Sigmoid colon (tissue), 7 donors: ENCODE data around the gene GCKR. TPM values are rescaled to one million over a fixed set of nuclear protein-coding genes. Genes with fewer than 3 reads are reported as not detected.

Experiments used
- DNase-seq: peaks from one replicate; pipeline ENCODE4 v3.0.0-alpha.2; 2019
- H3K27ac ChIP-seq, 4 donors: fragments of 200-600 bp; sonication (generic); one replicate each; pipeline ENCODE4 v1.5.1; 2016 to 2019; ENCODE audit warnings: mild to moderate bottlenecking in 1 of 4
- H3K27me3 ChIP-seq, 3 donors: fragments of 200-600 bp; sonication (generic); one replicate each; pipeline ENCODE4 v1.5.1; 2019; ENCODE audit warnings: mild to moderate bottlenecking in 1 of 3
- H3K36me3 ChIP-seq, 4 donors: fragments of 200-600 bp; sonication (generic); one replicate each; pipeline ENCODE4 v1.5.1; 2016 to 2019
- H3K4me1 ChIP-seq, 4 donors: fragments of 200-600 bp; sonication (generic); one replicate each; pipeline ENCODE4 v1.5.1; 2017 to 2019
- H3K4me3 ChIP-seq, 4 donors: fragments of 200-600 bp; sonication (generic); one replicate each; pipeline ENCODE4 v1.5.1; 2017 to 2019; ENCODE audit warnings: mild to moderate bottlenecking in 2 of 4, moderate library complexity in 1 of 4
- H3K9me3 ChIP-seq, 4 donors: fragments of 200-600 bp in 3 of 4; sonication (generic) in 3 of 4; one replicate each; pipeline versions ENCODE4 v1.5.1 to v1.6.1; 2013 to 2019
- EP300 ChIP-seq, 4 donors: sonication (generic); formaldehyde crosslinking; IDR thresholded peaks; one replicate each; pipeline ENCODE4 v1.6.1; 2017; ENCODE audit warnings: antibody characterized with exemption in 4 of 4
- POLR2A ChIP-seq, 2 donors: fragments of 450-650 bp; IDR thresholded peaks; one replicate each; pipeline ENCODE4 v1.6.1; 2016; ENCODE audit warnings: antibody characterized with exemption in 2 of 2, mild to moderate bottlenecking in 2 of 2, moderate library complexity in 2 of 2
- POLR2AphosphoS5 ChIP-seq, 4 donors: sonication (generic); formaldehyde crosslinking; IDR thresholded peaks; one replicate each; pipeline ENCODE4 v1.6.1; 2017; ENCODE audit warnings: antibody characterized with exemption in 4 of 4
- WGBS, 2 donors: extraction: QIAGEN DNeasy Blood & Tissue Kit; methylation state at CpG; one replicate each; pipeline ENCODE4 v1.1.7; 2013; 5-methylcytosine and 5-hydroxymethylcytosine counted together
- intact Hi-C: fragments of 100-400 bp; cut with DNase I; formaldehyde crosslinking; loops from one replicate; pipeline ENCODE4 v1.15.1; 2023
- polyA plus RNA-seq, 3 donors: library from polyadenylated mRNA; stranded (reverse); fragments of 200-250 nt; gene quantifications; one replicate each; pipeline ENCODE4 v1.2.3, GENCODE V29; 2013
- total RNA-seq, 4 donors: library from RNA; depleted of rRNA; stranded (reverse); fragments of >200 nt; gene quantifications; one replicate each; pipeline ENCODE4 v1.1.0, GENCODE V29; 2016
- TF ChIP-seq, protein P1 (sequence below), 4 experiments: fragments of 450-650 bp in 3 of 4; fragments of 200-600 bp in 1 of 4; IDR thresholded peaks; one replicate each; pipeline ENCODE4 v1.5.1; 2016 to 2019; ENCODE audit warnings: antibody characterized with exemption in 4 of 4, mild to moderate bottlenecking in 3 of 4, moderate library complexity in 2 of 4
- donor health status: healthy with polysubstance abuse.
- donor health status: Bipolar disorder and iron deficiency.
- donor health status: healthy.

Gene GCKR
- total and polyA plus RNA-seq, 7 donors: 0.32 to 1.1 TPM; not detected in 5

DNA sequence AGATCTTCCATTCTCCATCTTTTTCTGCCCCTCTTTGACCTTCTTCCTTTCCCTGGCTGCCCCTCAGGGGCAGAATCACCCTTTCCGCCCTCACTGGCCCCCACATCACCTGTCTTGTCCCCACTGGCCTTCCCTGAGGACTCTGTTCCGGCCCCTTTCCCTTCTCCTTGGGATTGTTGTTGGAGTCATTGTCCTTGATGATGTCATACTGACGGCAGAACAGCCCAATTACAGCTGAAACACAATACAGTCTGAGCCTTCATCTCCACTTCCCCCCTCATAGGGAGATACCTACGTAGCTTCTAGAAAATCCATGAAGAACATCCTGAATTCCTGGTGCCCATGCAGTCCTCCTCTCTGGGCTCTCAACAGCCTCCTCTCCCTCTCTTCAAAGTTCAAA, 4.1 kb upstream of the GCKR start:
- H3K36me3 ChIP-seq: no peaks in the 10 kb centered on the region
- intact Hi-C loops: loop anchor here (5.0 to 10.0 kb wide), 2 partner anchors 135 to 278 kb away; partner anchors contain the start of genes ATRAID, CAD, CCDC121 and GPN1
- TF ChIP-seq, protein P1, sequence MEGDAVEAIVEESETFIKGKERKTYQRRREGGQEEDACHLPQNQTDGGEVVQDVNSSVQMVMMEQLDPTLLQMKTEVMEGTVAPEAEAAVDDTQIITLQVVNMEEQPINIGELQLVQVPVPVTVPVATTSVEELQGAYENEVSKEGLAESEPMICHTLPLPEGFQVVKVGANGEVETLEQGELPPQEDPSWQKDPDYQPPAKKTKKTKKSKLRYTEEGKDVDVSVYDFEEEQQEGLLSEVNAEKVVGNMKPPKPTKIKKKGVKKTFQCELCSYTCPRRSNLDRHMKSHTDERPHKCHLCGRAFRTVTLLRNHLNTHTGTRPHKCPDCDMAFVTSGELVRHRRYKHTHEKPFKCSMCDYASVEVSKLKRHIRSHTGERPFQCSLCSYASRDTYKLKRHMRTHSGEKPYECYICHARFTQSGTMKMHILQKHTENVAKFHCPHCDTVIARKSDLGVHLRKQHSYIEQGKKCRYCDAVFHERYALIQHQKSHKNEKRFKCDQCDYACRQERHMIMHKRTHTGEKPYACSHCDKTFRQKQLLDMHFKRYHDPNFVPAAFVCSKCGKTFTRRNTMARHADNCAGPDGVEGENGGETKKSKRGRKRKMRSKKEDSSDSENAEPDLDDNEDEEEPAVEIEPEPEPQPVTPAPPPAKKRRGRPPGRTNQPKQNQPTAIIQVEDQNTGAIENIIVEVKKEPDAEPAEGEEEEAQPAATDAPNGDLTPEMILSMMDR (IDR thresholded peaks at IDR 0.05): no peak
- no peak for TF ChIP-seq POLR2AphosphoS5 (IDR thresholded peaks at IDR 0.05)
- TF ChIP-seq EP300 (IDR thresholded peaks at IDR 0.05): no peak
- TF ChIP-seq POLR2A (IDR thresholded peaks at IDR 0.05): no peak
- WGBS, 2 donors: 87 to 90% methylated on average over 4 of the region's 4 CpGs
- DNase-seq: no peak
- no peaks in the 10 kb centered on the region for H3K9me3 ChIP-seq
- no peak overlapping the region for H3K27ac ChIP-seq
- H3K4me1 ChIP-seq: peaks cover 0 to 27% (median 21%) of the 10 kb centered on the region in 4 donors
- no peak overlapping the region for H3K4me3 ChIP-seq
- no peaks in the 10 kb centered on the region for H3K27me3 ChIP-seq

DNA sequence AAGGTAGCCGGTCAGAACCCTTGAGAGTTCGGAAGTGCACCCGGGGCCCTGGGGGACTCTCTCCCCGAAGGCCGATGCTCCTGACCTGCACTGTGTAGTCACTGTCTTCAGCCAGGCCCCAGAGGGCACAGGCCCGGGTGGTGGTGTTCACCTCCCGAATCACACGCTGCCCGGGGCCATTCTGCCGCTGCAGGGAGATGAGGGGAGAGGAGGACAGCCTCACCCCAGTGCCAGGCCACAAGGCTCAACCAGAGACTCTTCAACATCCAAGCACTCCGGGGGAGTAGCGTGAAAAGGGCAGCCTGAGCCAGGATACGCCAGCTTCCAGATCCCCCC, 2.7 kb upstream of the GCKR start:
- Histone ChIP-seq H3K9me3 (no peaks in the 10 kb centered on the region), H3K27ac (peak overlapping the region in 3 of 4 donors; percentile 2 to 62 (median 62)), H3K4me3 (no peak overlapping the region), H3K27me3 (no peaks in the 10 kb centered on the region), H3K4me1 (peaks cover 0 to 22% (median 14%) of the 10 kb centered on the region in 4 donors), H3K36me3 (no peaks in the 10 kb centered on the region)
- 91 to 93% methylated on average over 13 of the region's 13 CpGs for WGBS, 2 donors
- intact Hi-C loops: loop anchor here (5.0 to 10.0 kb wide), 2 partner anchors 133 to 279 kb away; partner anchors contain the start of genes ATRAID, CAD, CCDC121 and GPN1
- no peak for DNase-seq
- TF ChIP-seq POLR2A (IDR thresholded peaks at IDR 0.05) (no peak), POLR2AphosphoS5 (IDR thresholded peaks at IDR 0.05) (no peak), EP300 (IDR thresholded peaks at IDR 0.05) (no peak)

- Histone ChIP-seq H3K4me1 (peaks cover 0 to 20% (median 11%) of the 10 kb centered on the region in 4 donors), H3K36me3 (no peaks in the 10 kb centered on the region), H3K9me3 (no peaks in the 10 kb centered on the region), H3K4me3 (peak overlapping the region; percentile 43 to 76 (median 61)), H3K27me3 (no peaks in the 10 kb centered on the region), H3K27ac (peak overlapping the region; percentile 50 to 62 (median 59))
- intact Hi-C loops: loop anchor here (5.0 to 10.0 kb wide), 2 partner anchors 133 to 280 kb away; partner anchors contain the start of genes ATRAID, CAD, CCDC121 and GPN1
- TF ChIP-seq, protein P1 (IDR thresholded peaks at IDR 0.05): no peak
- no peak for TF ChIP-seq POLR2A (IDR thresholded peaks at IDR 0.05)
- TF ChIP-seq POLR2AphosphoS5 (IDR thresholded peaks at IDR 0.05): peak; percentile 15 to 67 (median 52)
- 26 to 27% methylated on average over 35 of the region's 35 CpGs for WGBS, 2 donors
- DNase-seq: peak; percentile 83
These were observed 2.2 kb upstream of the GCKR start for GRCh38 chr2:27494284-27494943.

GRCh38 chr2:27494944-27495554, 1.6 kb upstream of the GCKR start, which contains the start of gene FNDC4:
Gene FNDC4, minus strand, starts transcription at chr2:27495200. Its CDS starts 521 bp downstream, at chr2:27494679.
- 1% methylated on average over 70 of the region's 70 CpGs for WGBS, 2 donors
- H3K4me3 ChIP-seq: peak within 1 kb of the TSS; percentile 43 to 76 (median 61)
- peaks cover 0 to 18% (median 11%) of the 10 kb centered on the region in 4 donors for H3K4me1 ChIP-seq
- H3K9me3 ChIP-seq: no peaks in the 10 kb centered on the region
- peak within 1 kb of the TSS; percentile 50 to 62 (median 59) for H3K27ac ChIP-seq
- H3K36me3 ChIP-seq: no peaks in the 10 kb centered on the region
- intact Hi-C loops: loop anchor here (5.0 to 10.0 kb wide), 2 partner anchors 132 to 280 kb away; partner anchors contain the start of genes ATRAID, CAD, CCDC121 and GPN1
- H3K27me3 ChIP-seq: no peaks in the 10 kb centered on the region
- TF ChIP-seq EP300 (IDR thresholded peaks at IDR 0.05) (no peak), POLR2A (IDR thresholded peaks at IDR 0.05) (no peak), POLR2AphosphoS5 (IDR thresholded peaks at IDR 0.05) (no peak)
- TF ChIP-seq, protein P1 (IDR thresholded peaks at IDR 0.05): no peak
- peak; percentile 64 for DNase-seq

- Histone ChIP-seq H3K36me3 (no peaks in the 10 kb centered on the region), H3K4me1 (peaks cover 0 to 16% (median 11%) of the 10 kb centered on the region in 4 donors), H3K9me3 (no peaks in the 10 kb centered on the region), H3K4me3 (no peak overlapping the region), H3K27ac (no peak overlapping the region), H3K27me3 (no peaks in the 10 kb centered on the region)
- intact Hi-C loops: loop anchor here (10.0 kb wide), 1 partner anchor 281 kb away; the partner anchor contains the start of genes ATRAID, CAD and SLC5A6
- TF ChIP-seq, protein P1 (IDR thresholded peaks at IDR 0.05): no peak
- TF ChIP-seq POLR2AphosphoS5 (IDR thresholded peaks at IDR 0.05) (no peak), EP300 (IDR thresholded peaks at IDR 0.05) (no peak), POLR2A (IDR thresholded peaks at IDR 0.05) (no peak)
- WGBS, 2 donors: 57 to 75% methylated on average over 4 of the region's 4 CpGs
- no peak for DNase-seq
These were observed 741 bp upstream of the GCKR start for GRCh38 chr2:27495840-27496356.
